DMS79 treated with DMSO at 0.1 percent for 48 hours (cell line): ENCODE results near the gene S100A12.
"Not testable (repeated sequence)": the region's sequence is repeated elsewhere in the genome, so short reads cannot be mapped to it uniquely, and the experiment has no call there.

ENCODE experiments used
- DNase-seq: peaks from one replicate; lab custom pipeline; 2025; lab: John Stamatoyannopoulos, UW

The S100A12 gene

DNA sequence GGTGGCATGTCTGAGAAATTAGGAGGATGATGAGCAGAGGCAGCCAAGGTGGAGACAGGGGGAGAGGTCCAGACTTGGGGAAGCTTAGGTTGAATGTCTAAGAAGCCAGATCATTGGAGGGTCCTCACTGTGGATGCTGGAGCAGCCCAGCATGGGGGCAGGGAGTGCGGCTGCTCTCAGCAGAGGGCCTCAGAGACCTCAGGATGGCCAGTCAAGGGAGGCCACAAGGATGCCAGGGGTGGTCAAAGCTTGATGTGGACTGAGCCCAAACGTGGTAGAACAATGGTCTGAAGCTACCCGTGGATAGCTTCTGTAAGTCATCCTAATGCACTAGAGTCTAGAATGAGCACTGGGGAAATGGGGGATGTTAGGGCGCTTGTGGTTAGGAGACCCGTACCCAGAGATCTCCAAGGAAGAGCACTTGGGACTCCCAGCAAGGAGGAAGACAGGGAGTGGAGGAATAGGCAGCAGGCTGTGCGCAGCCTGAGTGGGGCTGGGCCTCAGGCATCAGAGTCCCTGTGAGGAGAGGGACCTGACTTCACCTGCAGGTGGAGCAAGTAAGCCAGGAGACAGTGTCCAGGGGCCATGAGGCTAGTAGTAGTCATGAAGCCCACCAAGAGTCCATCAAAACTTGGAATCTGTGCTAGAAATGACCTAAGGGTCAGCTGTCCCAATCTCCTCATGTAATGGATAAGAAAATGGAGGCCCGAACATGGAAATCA is 22.0 kb downstream of the S100A12 start:
- DNase-seq, result no peak

- DNase-seq, result peak; percentile 77
Observed at GRCh38 chr1:153352523-153352922, 22.9 kb downstream of the S100A12 start.

GRCh38 chr1:153350321-153350957 is 25.0 kb downstream of the S100A12 start:
- no peak for DNase-seq

DNA sequence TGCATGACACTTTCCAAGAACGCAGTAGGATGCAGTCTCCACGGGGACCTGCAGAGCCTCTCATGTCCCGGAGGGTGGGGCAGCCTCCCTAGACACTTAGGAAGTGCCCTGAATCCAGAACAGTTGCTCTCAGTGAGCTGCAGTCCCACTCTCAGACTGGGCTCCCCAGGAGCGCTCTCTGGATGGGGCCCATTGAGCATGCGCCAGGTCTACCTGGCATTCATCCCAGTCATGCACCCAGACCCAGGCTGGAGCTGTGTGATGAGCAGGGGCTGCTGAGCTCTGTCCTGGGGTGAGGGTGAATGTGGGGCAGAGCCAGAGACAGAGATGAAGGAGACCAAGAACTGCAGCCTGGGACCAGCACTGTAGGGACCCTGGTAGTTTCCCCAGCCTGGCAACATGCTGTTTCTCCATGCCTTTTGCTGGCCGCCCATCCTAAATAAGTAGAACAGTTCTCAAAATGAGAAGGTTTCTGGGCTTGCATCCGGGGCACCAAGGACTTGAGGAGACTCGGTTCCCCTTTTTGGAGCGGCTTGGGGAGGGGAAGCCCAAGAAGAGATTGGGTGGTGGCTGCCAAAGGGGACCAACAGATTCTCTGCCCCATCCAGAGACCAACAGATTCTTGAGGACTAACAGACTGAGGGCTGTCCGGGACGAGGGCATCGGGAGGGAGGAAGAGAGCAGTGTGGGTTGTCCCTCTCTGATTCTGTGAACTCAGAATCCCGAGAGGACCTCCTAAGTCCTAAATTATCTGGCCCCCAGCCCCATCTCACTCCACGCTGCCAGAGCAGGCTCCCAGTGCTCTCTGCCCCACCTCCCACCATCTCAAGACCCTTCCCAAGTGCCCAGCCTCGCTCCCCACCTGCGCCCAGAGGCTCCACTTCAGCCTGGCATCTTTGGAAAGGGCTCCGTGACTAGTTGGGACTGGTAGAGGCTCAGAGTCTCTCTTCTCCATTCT is 25.8 kb downstream of the S100A12 start:
- DNase-seq, result no peak

DNA sequence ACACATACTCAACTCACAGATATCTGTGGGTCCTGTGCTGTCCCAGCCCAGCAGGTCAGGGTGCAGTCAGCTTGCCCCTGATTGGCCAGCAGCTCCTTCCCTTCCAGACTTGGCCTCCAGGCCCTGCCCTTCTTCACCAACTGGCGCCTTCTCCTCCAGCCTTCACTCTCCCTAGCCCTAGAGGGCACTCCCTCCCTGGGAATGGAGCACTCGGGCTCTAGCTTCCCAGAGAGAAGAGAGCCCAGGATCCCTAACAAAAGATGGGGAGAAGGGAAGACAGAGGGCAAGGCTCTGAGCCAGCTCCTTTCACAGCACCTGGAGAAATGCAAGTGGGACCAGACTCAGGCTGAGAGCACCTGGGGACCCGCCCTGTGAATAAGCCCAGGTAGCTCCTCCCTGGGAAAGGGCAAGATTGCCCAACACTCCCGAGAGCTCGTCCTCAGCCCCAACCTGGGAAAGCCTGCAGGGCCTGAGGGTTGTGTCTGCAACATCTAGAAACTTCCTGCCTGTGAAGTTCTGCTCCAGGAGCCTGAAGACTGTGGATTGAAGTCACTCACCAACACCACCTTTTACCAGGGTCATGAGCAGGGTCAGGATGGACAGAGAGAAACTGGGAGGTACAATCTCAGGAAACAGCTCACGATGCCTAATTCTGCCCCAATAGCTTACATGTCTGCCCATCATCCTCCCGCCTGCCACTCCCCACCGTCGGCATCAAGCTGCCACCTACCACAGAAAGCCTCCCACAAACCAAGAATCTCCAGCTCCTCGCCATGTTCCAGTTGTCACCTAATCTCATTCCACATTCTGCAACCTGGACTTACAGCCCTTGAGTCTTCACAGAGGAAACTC is 26.7 kb downstream of the S100A12 start, which contains the start of gene PGLYRP4:
Gene PGLYRP4 (minus strand): TSS at position 331 of the 852 bp plus-strand sequence. CDS start 909 bp downstream, outside the sequence.
- no peak for DNase-seq

- no peak for DNase-seq
Observed at GRCh38 chr1:153347856-153348255, 27.6 kb downstream of the S100A12 start.

DNA sequence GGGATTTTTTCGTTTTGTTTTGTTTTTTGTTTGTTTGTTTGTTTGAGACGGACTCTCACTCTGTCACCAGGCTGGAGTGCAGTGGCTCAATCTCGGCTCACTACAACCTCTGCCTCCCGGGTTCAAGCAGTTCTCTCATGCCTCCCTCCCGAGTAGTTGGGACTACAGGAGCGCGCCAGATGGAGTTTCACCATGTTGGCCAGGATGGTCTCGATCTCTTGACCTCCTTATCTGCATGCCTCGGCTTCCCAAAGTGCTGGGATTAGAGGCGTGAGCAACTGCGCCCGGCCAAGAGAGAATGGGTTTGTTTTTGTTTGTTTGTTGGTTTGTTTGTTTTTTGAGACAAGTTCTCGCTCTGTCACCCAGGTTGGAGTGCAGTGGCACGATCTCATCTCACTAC is 28.4 kb downstream of the S100A12 start:
- DNase-seq, result not testable (repeated sequence)

DNA sequence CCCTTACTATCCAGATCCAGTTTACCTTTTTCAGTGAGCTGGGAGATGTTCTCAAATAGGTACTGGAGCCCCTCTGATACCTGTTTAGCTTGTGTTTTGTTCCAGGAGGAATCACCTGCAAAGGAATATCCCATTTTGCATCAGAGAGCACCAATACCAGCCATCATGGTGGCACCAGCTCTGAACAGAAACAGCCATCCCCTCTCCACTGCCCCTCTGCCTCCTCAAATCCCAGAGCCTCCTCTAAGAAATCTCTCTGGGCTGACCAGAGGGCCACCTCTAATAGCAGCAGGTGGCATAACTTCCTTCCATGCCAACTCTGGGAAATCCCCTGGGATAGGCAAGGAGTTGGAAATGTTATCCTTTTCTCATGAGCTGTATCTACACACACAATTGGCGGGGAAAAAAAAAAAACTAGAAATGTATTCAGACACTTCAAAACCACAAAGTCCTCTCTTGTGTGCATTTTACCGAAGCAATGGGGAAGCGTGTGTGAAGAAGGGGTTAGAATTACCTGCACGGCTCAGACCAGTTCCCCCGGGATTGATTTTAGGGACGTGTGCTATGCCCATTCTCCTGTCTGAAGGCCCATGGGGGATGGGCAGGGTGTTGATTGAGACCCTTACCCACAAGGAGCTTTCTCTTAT is 29.2 kb downstream of the S100A12 start:
- DNase-seq, result peak; percentile 95

GRCh38 chr1:153345187-153346076 is 30.0 kb downstream of the S100A12 start:
- peak; percentile 53 for DNase-seq

- no peak for DNase-seq
Observed at GRCh38 chr1:153344718-153345025, 30.7 kb downstream of the S100A12 start.

- no peak for DNase-seq
Observed at GRCh38 chr1:153343811-153344717, 31.4 kb downstream of the S100A12 start.

DNA sequence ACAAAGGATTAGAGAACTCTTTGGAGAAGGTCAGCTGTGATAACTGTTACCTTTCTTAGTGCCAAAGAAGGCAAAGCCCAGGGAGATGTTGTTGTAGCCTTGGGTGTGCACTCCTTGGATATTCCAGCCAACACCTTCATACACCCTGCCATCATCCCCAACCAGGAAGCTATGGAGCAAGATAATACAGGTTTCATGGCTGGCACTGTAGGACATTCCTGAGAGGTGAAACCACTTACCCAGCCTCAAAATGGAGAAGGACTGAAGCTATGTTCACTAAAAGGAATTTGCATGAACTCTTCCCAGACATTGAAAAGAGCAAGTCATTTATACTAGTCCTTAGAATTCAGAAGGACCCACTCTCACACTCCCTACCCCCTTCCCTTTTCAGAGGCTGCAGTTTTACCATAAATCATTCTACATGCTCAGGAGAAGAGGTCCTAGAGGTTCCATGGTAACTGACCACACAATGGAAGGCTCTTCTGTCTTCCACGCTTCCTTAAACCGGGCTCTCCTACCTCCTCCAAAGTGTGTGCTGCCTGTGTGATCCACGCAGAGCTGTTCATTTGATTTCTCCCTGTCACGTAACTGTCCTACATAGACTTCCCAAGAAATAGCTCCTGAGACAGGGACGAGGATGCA is 32.3 kb downstream of the S100A12 start:
- peak; percentile 25 for DNase-seq

DNA sequence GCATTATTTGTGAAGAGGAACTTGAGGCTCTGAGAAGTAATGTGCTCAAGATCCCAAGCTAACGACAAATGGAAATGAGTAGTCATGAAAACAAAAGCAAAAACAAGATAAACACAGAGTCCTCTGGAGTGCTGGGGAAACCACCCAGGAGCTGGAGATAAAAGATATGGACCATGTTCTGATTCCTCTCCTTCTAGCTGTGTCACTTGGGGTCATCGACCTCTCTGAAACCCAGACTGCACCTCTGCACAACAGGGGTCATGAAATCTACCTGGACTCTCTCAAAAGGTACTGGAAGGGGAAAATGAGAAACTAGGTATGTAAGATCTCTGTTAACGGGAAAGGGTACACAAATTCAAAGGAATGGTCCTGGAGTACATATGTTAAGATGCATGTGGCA is 33.2 kb downstream of the S100A12 start:
- no peak for DNase-seq

DNA sequence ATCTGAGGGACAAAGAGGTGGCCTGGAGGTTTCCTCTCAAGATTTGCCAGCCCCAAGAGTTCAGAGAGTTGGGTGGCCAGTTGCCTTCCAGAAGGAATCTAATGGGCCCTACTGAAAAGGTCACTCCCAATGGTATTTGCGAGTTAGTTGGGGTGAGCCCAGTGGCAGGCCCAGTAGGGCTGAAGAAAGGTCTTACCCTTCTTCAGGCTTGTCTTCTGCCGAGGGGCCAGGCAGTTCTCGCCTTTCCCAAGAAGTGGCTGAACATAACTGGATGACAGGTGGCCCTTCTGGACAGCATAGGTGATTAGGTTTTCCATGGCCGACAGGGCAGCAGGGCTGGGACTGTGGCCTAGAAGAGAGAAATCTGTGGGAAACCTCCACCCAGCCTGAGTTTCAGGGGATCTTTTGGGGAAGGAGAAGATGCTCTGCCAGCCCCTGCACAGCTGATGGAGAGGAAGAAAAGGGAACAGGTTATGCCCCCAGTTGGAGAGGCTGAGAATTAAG is 33.9 kb downstream of the S100A12 start:
- no peak for DNase-seq

GRCh38 chr1:153340356-153340755 is 35.1 kb downstream of the S100A12 start:
- DNase-seq, result no peak

GRCh38 chr1:153339802-153340201 is 35.6 kb downstream of the S100A12 start:
- no peak for DNase-seq

GRCh38 chr1:153337980-153338853 is 37.2 kb downstream of the S100A12 start:
- DNase-seq, result no peak
